MCF 10A (cell line): ENCODE results near the gene TMEM132E. TPM values are rescaled to one million over a fixed set of nuclear protein-coding genes. Genes with fewer than 3 reads are reported as not detected.

Source experiments
- BruUV-seq: library from RNA; stranded (reverse); fragments of 400-500 nt; replicated peaks from 2 replicates; lab custom pipeline; 2021; lab: Mats Ljungman, UMichigan
- CTCF ChIA-PET: fragments of 300-600 bp; sonication (Branson Sonifier 250); formaldehyde crosslinking; extraction: SDS; loops from one replicate; lab custom pipeline; 2021; ENCODE audit warnings: antibody characterized with exemption, inconsistent platforms; lab: Yijun Ruan, JAX
- POLR2A ChIA-PET: fragments of 300-600, 350-650 bp; sonication (Branson Sonifier 250); formaldehyde crosslinking; extraction: SDS; loops from one replicate; lab custom pipeline; 2020; ENCODE audit warnings: antibody characterized with exemption, inconsistent platforms; lab: Yijun Ruan, JAX
- DNase-seq: peaks from one replicate; pipeline ENCODE4 v3.0.0-alpha.2; 2018; ENCODE audit not compliant: unreplicated experiment
- H3K27ac Mint-ChIP-seq: one replicate; pipeline ENCODE4 v1.8.0; 2022; ENCODE audit warnings: mild to moderate bottlenecking, low read depth, mixed read lengths; ENCODE audit not compliant: unreplicated experiment
- H3K27me3 Mint-ChIP-seq: one replicate; pipeline ENCODE4 v1.8.0; 2022; ENCODE audit warnings: mixed read lengths; ENCODE audit not compliant: insufficient read depth, unreplicated experiment
- H3K36me3 Mint-ChIP-seq: one replicate; pipeline ENCODE4 v1.8.0; 2022; ENCODE audit warnings: mild to moderate bottlenecking, moderate library complexity, mixed read lengths; ENCODE audit not compliant: insufficient read depth, unreplicated experiment
- H3K4me1 Mint-ChIP-seq: one replicate; pipeline ENCODE4 v1.8.0; 2022; ENCODE audit warnings: mixed read lengths; ENCODE audit not compliant: insufficient read depth, unreplicated experiment
- H3K4me3 Mint-ChIP-seq: one replicate; pipeline ENCODE4 v1.8.0; 2022; ENCODE audit warnings: mild to moderate bottlenecking, moderate library complexity, mixed read lengths; ENCODE audit not compliant: unreplicated experiment
- H3K9me3 Mint-ChIP-seq: one replicate; pipeline ENCODE4 v1.8.0; 2022; ENCODE audit warnings: mixed read lengths; ENCODE audit not compliant: unreplicated experiment
- CTCF ChIP-seq: fragments of 200-600 bp; IDR thresholded peaks from one replicate; pipeline ENCODE4 v1.8.0; 2022; ENCODE audit warnings: antibody characterized with exemption, mild to moderate bottlenecking; ENCODE audit not compliant: unreplicated experiment
- intact Hi-C: fragments of 100-400 bp; cut with micrococcal nuclease; formaldehyde crosslinking; loops from 2 replicates; pipeline ENCODE4 v1.14.1; 2022
- total RNA-seq: library from RNA; stranded (reverse); gene quantifications from 2 replicates; pipeline ENCODE4 v1.2.3, GENCODE V29; 2022

TMEM132E gene
- total RNA-seq, 1 experiment from 2014 or later, result not detected

DNA sequence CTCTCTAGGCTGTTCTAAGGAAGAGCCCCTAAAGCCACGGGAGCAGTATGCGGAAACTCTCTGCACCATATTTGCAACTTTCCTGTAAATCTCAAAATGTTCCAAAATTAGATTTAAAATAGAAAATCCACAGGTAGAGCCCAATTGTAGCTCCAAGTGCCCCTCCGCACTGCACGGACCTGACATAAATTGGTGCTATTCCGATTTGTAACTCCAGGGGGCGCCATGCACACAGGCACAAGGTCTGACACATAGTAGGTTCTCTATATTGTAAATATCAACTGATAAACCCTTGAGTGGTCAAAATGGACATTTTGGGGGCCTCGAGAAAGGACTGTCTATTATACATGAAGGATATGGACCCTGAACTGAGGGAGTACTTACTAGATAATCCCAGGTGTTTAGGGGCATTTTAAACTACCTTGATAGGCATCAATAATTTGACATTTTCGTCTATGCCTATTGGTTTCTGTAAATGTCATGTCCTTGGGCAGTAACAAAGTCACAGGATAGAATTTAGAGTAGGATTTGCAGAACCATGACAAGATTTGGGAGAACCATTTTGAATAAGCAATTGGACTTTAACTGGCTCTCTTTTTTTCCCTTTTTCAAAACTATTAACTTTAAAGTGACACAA lies 36.6 kb upstream of the TMEM132E start:
- no peak overlapping the region for H3K27ac Mint-ChIP-seq
- peaks cover 6% of the 10 kb centered on the region for H3K36me3 Mint-ChIP-seq
- H3K4me1 Mint-ChIP-seq, result no peaks in the 10 kb centered on the region
- H3K9me3 Mint-ChIP-seq, result no peaks in the 10 kb centered on the region
- BruUV-seq, result no TSS peak
- peak; percentile 1 for DNase-seq
- TF ChIP-seq CTCF, result peak; percentile 68
- no peak overlapping the region for H3K4me3 Mint-ChIP-seq
- ChIA-PET POLR2A (no interaction called here), CTCF (interaction anchor here (0.5 to 3.3 kb wide), 18 partner anchors 10 to 582 kb away, joined by 3 to 26 read pairs (median 3); partner anchors contain the start of gene RAD51D)
- intact Hi-C loops, result loop anchor here (2.0 kb wide), 1 partner anchor 576 kb away; the partner anchor contains the start of gene RAD51D
- H3K27me3 Mint-ChIP-seq, result no peaks in the 10 kb centered on the region

- no peak for DNase-seq
- Mint-ChIP-seq H3K9me3 (no peaks in the 10 kb centered on the region), H3K4me3 (no peak overlapping the region), H3K4me1 (no peaks in the 10 kb centered on the region), H3K27ac (no peak overlapping the region), H3K27me3 (no peaks in the 10 kb centered on the region), H3K36me3 (peaks cover 6% of the 10 kb centered on the region)
- TF ChIP-seq CTCF, result no peak
- intact Hi-C loops, result no loop called here
- ChIA-PET POLR2A (no interaction called here), CTCF (interaction anchor here (0.6 kb wide), 1 partner anchor 12 kb away, joined by 3 read pairs; no protein-coding TSS in a partner anchor)
- BruUV-seq, result no TSS peak
These were observed 31.8 kb upstream of the TMEM132E start for GRCh38 chr17:34547453-34548063.

DNA sequence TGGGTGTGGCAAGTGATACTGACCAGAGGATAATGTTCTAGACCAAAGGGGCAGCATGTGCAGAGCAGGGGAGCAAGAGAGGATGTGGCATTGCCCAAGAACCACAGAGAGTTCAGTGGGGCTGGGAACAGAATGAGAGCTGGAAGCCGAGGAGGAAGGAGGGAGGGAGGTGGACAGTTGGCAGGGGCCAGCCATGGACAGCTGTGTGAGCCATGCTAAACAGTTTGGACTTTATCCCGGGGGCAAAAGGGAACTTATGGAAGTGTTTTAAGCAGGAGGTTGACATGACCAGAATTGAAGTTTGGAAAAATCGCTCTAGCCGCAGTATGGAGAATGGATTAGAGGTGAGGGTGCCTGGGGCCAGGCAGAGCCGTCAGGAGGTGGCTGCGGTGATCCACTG lies 29.4 kb upstream of the TMEM132E start:
- intact Hi-C loops, result no loop called here
- no TSS peak for BruUV-seq
- POLR2A ChIA-PET, result no interaction called here
- H3K27ac Mint-ChIP-seq, result no peak overlapping the region
- no peaks in the 10 kb centered on the region for H3K27me3 Mint-ChIP-seq
- H3K4me1 Mint-ChIP-seq, result no peaks in the 10 kb centered on the region
- TF ChIP-seq CTCF, result no peak
- CTCF ChIA-PET, result no interaction called here
- H3K36me3 Mint-ChIP-seq, result no peaks in the 10 kb centered on the region
- peaks cover 7% of the 10 kb centered on the region for H3K9me3 Mint-ChIP-seq
- DNase-seq, result no peak
- no peak overlapping the region for H3K4me3 Mint-ChIP-seq

- H3K4me3 Mint-ChIP-seq, result no peak overlapping the region
- CTCF ChIA-PET, result interaction anchor here (0.8 to 1.0 kb wide), 2 partner anchors 12 to 136 kb away, joined by 3 to 4 read pairs; no protein-coding TSS in a partner anchor
- DNase-seq, result no peak
- H3K36me3 Mint-ChIP-seq, result no peaks in the 10 kb centered on the region
- no TSS peak for BruUV-seq
- no peak for TF ChIP-seq CTCF
- intact Hi-C loops, result no loop called here
- no peak overlapping the region for H3K27ac Mint-ChIP-seq
- H3K27me3 Mint-ChIP-seq, result no peaks in the 10 kb centered on the region
- H3K4me1 Mint-ChIP-seq, result no peaks in the 10 kb centered on the region
- POLR2A ChIA-PET, result no interaction called here
- H3K9me3 Mint-ChIP-seq, result peaks cover 7% of the 10 kb centered on the region
These were observed 25.5 kb upstream of the TMEM132E start for GRCh38 chr17:34553907-34554306.
